HG02840 (cell line): ENCODE data around the gene RETREG1.
A peak's percentile ranks its signal among the peaks of the same experiment; 100 is the strongest.
"Not testable (repeated sequence)": the region's sequence is repeated elsewhere in the genome, so short reads cannot be mapped to it uniquely, and the experiment has no call there.

ENCODE experiments used
- ATAC-seq: cut with Tn5 transposase; IDR thresholded peaks from one replicate; pipeline ENCODE4 v1.9.1; 2021; ENCODE audit warnings: mild to moderate bottlenecking, moderate library complexity, moderate number of reproducible peaks; ENCODE audit not compliant: unreplicated experiment, low FRiP score

The RETREG1 gene

GRCh38 chr5:16558984-16559629 is 57.7 kb downstream of the RETREG1 start:
- ATAC-seq = no peak

DNA sequence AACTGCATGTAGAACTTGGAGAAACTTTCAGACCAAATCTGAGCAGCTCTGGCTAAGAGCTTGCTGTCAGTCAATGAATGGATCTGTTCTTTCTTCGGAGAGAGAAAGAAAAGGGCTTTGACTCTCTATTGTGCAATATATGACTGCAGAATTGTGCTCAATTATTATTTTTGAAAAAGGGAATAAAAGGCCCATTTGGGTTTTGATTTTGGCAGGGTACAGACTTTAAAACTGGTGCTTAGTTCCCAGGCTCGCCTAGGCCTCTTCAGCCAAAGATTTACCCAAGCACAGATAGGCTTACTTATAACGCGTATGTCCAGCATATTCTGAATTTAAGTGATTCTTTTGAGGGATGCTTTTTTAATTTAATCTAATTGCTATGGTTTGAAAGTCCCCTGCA is 59.3 kb downstream of the RETREG1 start:
- ATAC-seq = no peak

GRCh38 chr5:16554110-16554509 is 62.7 kb downstream of the RETREG1 start:
- no peak for ATAC-seq

DNA sequence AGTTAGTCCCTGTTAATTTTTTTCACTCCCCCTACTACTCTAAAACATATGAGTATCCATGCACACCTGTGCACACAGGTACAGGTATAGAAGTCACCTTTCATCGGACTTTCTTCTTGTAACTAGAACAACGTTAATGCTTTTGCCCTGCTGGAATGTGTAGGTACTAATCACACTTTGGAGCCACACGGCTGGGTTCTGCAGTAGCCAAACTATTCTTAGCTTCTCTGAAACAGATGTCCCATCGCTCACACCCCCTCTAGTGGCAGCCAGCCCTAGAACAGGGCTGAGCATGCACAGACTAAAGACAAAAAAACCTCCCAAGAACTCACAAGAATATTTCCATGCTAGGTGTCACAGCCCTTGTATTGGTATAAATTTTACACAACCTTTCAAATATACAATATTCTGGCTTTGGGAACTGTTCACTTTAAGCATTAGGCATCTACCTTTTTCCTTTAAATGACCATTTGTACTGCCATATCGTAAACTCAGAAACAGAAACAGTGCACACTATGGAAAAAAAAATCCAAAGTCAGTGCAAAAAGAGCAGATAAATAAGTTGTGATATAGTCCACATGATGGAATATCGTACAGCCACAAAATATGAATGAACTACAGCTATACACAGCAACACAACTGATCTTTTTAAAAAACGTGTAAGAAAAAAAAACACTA is 64.0 kb downstream of the RETREG1 start:
- ATAC-seq = peak; percentile 79

DNA sequence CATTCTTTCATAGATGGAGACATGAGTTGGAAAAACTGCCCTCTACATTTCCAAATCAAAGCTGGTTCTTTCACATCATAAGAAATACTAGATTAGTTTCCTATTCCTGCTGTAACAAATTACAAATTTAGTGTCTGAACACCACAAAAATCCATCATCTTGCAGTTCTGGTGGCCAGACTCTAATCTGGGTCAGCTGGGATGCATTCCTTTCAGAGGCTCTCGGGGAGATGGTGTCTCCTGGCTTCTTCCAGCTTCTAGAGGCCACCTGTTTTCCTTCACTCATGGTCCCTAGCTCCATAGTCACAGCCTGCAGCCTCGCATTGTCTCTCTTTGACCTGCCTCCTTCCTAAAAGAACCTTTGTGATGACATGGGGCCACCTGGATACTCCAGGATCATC is 65.2 kb downstream of the RETREG1 start:
- ATAC-seq = no peak

- peak; percentile 65 for ATAC-seq
These were observed 66.4 kb downstream of the RETREG1 start for GRCh38 chr5:16550316-16550952.

GRCh38 chr5:16549491-16550206 is 67.1 kb downstream of the RETREG1 start:
- no peak for ATAC-seq

GRCh38 chr5:16548812-16549211 is 68.0 kb downstream of the RETREG1 start:
- ATAC-seq = no peak

DNA sequence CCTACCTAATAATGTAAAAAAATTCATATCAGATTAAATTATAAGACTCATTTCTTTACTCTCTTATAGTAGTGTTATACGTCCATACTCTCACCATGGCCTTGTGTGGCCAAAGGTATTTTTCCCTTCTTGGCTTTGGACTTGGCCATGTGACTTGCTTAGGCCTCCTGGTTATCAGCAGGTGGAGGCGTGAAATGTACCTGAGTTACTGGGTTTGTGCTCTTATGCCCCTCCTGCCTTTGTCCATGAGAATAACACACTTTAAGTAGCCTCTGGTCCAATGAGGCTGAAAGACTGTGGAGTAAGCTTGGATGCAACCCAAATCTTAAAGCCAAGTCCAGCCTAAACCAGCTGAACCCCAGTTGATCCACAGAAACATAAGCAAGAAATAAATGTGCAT is 68.7 kb downstream of the RETREG1 start:
- no peak for ATAC-seq

- ATAC-seq = no peak
These were observed 69.5 kb downstream of the RETREG1 start for GRCh38 chr5:16547200-16547842.

GRCh38 chr5:16546732-16547131 is 70.1 kb downstream of the RETREG1 start:
- ATAC-seq = no peak

- no peak for ATAC-seq
These were observed 72.0 kb downstream of the RETREG1 start for GRCh38 chr5:16544607-16545374.

GRCh38 chr5:16543206-16543605 is 73.6 kb downstream of the RETREG1 start:
- not testable (repeated sequence) for ATAC-seq

GRCh38 chr5:16542236-16542635 is 74.6 kb downstream of the RETREG1 start:
- ATAC-seq = no peak

DNA sequence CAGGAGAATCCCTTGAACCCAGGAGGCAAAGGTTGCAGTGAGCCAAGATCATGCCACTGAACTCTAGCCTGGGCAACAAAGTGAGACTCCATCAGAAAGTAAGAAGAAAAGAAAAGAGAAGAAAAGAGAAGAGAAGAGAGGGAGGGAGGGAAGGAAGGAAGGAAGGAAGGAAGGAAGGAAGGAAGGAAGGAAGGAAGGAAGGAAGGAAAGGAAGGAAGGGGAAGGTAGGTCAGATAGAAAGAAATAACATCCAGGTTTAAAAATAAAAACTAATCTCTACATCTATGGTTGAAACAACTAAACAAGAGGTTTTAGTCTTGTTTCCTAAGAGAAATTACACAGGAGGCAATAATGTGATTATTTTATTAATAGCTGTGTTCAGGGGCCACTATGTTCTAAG is 75.2 kb downstream of the RETREG1 start:
- ATAC-seq = not testable (repeated sequence)

DNA sequence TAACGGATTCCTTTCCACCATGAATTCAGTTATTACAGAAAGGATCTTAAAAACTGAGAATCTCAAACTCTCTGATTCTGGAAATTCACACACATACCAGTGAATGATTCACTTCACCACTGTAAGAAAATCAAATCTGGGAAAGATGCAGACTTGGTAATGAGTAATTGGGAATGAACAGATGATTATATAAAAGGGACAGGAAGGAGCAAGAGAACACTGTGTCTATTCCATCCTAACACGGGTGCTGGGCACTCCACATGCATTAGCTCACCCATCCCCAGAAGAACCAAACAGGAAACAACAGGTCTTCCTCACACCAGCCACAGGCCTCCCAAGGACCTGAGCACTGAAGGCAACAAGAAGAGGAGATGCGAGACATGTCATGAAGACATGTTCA is 76.4 kb downstream of the RETREG1 start:
- no peak for ATAC-seq

DNA sequence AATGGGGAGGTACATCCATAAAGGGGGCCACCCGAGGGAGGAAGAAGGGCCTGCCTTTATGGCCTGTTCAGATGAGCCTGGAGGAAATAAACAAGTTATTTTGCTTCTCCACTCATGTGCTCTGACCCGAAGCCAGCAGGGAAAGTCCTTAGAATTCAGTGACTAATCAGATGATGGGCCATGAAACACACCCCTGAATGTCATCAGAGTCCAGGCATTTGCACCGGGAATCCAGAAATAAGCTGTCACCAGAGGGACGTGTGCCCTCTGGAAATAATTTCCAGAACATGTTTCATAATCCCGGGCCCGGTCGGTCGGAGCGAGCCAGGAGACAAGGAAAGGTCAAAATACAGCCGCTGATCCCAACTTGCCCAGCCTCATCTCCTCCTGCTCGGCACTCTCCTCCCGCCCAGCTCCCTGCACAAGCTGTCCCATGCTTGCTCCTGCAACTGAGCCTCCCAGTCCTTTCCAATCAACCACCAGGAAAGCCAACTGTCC is 77.6 kb downstream of the RETREG1 start:
- no peak for ATAC-seq

DNA sequence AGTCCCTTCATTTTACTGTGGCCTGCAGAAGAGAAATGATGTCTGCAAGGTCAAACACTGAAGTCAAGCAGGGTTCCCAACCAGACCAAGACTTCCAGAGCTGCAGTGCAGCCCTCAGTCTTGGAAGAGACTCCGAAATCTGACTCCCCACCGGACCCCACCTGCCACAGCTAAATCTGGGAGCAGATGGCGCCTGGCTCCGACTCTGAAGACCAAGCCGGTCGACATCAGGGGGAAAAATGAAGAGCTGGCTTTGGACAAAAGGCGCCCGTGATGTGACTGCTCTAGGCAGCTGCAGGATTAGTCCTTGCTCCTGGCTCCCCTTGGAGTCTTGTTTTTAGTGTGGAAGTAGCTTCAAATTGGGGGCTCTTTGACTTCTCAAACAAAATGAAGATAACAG is 78.8 kb downstream of the RETREG1 start:
- no peak for ATAC-seq

DNA sequence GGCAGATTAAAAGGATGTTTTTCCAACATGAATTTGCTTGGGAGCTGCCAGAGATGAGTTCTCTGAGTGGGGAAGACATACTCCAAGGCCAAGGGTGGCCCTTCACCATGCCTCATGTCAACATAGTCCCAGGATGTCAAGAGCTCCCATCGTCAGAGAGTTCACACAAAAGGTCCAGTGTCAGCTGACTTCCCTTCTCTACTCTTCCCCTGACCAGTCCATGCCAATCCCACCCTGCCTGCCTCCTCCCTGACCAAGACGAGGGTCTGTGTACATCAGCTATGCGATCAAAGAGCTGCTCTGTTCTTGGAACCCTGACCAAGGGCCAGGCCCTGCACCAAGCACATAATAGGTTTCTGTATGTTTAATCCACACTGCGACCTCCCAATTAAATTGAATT is 80.0 kb downstream of the RETREG1 start:
- ATAC-seq = no peak

DNA sequence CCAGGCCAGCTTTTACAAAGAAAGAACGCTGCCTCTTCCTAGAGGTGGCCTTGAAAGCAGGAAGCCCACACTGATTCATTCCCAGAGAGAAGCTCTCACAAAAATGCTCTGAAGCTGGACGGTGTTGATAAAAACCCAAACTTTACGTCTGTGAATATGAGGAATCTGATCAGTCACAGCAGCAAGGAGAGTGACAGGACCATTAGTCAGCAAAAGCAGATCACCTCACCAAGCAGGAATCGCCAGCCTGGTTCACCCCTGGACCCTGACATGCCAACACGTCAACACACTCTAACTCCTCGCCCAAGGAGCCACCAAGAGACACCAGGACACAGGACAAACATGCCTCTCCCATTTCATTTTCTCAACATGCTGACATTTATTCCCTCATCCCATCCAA is 80.6 kb downstream of the RETREG1 start:
- no peak for ATAC-seq
